KOPT-K1 (cell line): ENCODE data around the gene GDE1.
A peak's percentile ranks its signal among the peaks of the same experiment; 100 is the strongest.
"Not testable (repeated sequence)": the region's sequence is repeated elsewhere in the genome, so short reads cannot be mapped to it uniquely, and the experiment has no call there.

Experiments used
- H3K27ac ChIP-seq: fragments of 200-600 bp; sonication (generic); 2 replicates; pipeline ENCODE4 v1.5.1; 2016; ENCODE audit warnings: antibody characterized with exemption, mild to moderate bottlenecking, low read depth, low read length; ENCODE audit not compliant: poor library complexity, severe bottlenecking
- H3K36me3 ChIP-seq: fragments of 200-600 bp; sonication (generic); 2 replicates; pipeline ENCODE4 v1.5.1; 2017; ENCODE audit warnings: antibody characterized with exemption, mild to moderate bottlenecking, low read length, moderate library complexity; ENCODE audit not compliant: insufficient read depth
- H3K9me3 ChIP-seq: fragments of 200-600 bp; sonication (generic); 2 replicates; pipeline ENCODE4 v1.5.1; 2017; ENCODE audit warnings: antibody characterized with exemption, low read length, mild to moderate bottlenecking; ENCODE audit not compliant: insufficient read depth, poor library complexity, severe bottlenecking

The GDE1 gene

DNA sequence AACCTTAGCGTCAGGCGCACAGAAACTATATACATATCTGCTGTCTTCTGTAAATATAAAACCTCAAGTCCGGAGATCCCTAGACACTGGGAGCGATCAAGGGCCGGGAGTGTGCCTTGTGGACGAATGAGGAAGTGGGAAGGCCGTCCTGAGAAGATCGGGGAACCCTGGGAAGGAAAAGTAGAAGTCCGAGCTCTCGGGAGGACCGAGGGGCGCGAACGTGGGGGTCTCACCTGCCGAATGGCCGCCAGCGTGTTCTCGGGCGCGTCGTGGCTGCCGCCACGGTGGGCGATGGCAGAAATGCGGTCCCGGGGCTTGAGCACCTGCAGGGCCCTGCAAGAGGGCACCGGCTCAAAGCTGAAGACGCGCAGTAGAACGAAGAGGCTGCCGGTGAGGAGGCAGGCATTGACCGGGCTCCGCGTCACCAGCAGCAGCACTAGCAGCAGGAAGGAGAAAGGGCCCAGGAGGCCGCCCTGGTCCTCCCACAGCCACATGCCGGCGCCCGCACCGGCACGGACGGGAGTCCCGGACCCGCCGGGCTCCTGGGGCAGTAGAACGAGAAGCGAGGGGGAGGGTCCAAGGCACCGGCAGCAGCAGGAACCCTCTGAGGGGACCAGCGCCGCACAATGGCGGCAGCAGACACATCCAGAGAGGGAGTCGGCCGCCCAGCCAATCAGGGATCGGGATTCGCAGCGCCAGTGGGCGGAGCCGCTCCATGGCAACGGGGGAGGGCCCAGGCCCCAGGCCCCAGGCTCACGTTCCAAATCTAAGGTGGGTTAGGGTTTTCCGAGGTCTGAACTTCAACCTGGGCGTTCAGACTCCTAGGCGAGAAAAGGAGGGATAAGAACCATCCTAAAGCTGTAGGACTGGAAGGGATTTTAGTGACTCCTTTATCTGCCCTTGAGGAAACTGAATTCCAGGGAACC, at the start of gene GDE1:
Gene GDE1 (minus strand): TSS at position 628 of the 926 bp plus-strand sequence. CDS start 134 bp downstream, at position 494.
- Histone ChIP-seq H3K36me3 (peaks cover 13% of the 10 kb centered on the region), H3K27ac (peak within 1 kb of the TSS; percentile 74), H3K9me3 (no peaks in the 10 kb centered on the region)

DNA sequence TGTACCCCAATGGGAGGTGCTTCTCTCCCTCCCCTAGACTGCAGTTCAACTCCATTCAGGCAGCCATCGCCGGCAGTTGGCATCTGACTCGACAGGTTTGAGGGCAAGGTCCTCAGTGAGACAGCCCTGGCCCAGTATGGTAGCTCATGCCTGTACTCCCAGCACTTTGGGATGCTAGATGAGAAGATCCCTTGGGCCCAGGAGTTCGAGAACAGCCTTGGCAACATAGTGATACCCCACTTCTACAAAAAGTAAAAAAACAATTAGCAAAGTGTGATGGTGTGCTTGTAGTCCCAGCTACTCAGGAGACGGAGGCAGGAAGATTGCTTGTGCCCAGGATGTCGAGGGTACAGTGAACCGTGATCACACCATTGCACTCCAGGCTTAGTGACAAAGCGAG, 45.7 kb upstream of the GDE1 start:
- Histone ChIP-seq H3K9me3 (no peaks in the 10 kb centered on the region), H3K27ac (no peak overlapping the region), H3K36me3 (peaks cover 64% of the 10 kb centered on the region)

DNA sequence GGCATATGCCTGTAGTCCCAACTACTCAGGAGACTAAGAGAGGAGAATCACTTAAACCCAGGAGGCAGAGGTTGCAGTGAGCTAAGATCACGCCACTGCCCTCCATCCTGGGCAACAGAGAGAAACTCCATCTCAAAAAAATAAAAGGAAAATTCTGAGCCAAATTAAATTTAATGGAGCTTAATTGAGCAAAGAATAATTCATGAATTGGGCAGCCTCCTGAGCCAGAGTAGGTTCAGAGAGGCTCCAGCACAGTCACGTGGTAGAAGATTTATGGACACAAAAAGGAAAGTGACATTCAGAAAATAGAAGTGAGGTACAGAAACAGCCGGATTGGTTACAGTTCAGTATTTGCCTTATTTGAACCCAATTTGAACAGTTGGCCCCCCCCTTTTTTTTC, 44.5 kb upstream of the GDE1 start:
- Histone ChIP-seq H3K36me3 (peaks cover 55% of the 10 kb centered on the region), H3K9me3 (no peaks in the 10 kb centered on the region), H3K27ac (no peak overlapping the region)

- Histone ChIP-seq H3K27ac (no peak overlapping the region), H3K9me3 (no peaks in the 10 kb centered on the region), H3K36me3 (peaks cover 37% of the 10 kb centered on the region)
These were observed 41.5 kb upstream of the GDE1 start for GRCh38 chr16:19563377-19563776.

GRCh38 chr16:19560078-19560477, 38.2 kb upstream of the GDE1 start:
- Histone ChIP-seq H3K36me3 (peaks cover 6% of the 10 kb centered on the region; the same call in 1 of the 2 replicates), H3K27ac (no peak overlapping the region), H3K9me3 (no peaks in the 10 kb centered on the region)

- Histone ChIP-seq H3K27ac (no peak overlapping the region), H3K36me3 (no peaks in the 10 kb centered on the region), H3K9me3 (no peaks in the 10 kb centered on the region)
These were observed 37.5 kb upstream of the GDE1 start for GRCh38 chr16:19559242-19559910.

DNA sequence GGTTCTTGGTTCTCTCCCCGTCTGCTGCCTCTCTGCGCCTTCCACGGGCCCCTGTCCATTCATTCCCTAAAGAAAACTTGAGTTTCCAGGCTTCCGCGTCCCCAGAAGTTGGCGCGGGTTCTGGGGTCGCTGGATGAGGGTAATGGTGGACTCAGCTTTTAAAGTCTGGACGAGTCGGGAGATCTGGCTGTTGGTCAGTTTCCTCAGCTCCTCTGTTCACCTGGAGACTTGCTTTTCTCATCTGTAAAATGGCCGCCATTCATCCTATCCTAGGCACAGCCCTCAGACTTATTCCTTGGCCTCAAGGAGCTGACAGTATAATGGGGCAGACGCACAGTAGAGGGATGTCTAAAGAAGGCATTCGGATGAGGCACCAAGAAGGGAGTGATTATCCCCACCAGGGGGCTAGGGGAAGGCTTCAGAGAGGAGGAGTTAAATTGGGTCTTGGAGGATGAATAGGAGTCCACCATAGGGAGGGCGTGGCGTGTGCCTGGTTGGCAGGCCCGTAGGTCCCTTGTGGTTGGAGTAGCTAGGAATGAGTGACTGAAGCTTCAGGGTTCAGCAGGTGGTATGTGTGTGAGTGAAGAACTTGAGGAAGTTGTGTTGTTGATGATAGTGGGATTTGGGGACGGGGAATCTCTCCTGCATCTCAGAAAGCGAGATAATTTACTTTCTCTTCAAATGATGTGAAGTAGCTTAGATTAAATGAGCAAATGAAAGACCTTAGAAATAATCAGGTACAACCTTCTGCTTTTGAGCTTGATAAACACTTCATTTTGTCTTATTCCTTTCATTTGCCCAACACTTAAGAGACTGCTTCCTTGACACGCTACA, 34.3 kb upstream of the GDE1 start:
- H3K36me3 ChIP-seq = peaks cover 27% of the 10 kb centered on the region
- H3K9me3 ChIP-seq = no peaks in the 10 kb centered on the region
- peak overlapping the region; percentile 89 for H3K27ac ChIP-seq

DNA sequence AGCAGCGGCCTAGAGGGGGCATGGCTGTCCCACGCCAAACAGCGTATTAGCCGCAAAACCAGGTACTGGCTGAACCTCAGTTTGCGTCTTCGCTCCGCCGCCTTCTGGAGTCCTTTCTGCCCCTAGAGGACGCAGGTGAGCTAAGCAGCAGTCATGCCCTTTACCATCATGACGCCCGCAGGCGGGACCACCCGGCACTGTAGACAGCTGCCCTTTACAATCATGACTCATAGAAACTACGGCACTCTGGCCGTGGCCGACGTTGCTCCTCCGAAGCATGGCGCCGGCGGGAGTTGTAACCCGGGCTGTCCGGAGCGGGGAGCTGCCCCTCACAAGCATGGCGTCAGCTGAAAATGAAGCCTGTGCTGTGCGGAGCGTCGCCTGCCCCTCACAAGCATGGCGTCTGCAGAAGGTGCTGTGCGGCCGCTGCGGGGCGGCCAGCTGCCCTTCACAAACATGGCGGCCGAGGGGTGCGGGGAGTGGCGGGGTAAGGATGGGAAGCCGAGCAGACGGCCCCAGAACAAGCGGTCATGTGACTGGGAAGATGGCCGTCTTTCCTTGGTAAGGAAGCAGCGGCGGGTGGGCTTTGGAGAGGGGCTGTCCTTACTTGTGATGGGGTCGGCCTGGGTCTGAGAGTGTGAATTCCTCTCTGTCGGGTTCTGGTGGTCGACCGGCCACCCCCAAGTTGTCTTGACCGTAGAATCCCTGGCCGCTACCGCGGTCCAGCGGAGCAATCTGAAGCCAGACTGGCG, 33.5 kb upstream of the GDE1 start, which contains the start of gene VPS35L:
Gene VPS35L (plus strand): TSS at position 518 of the 752 bp plus-strand sequence. CDS start 27 bp downstream, at position 545.
- peak within 1 kb of the TSS; percentile 89 for H3K27ac ChIP-seq
- no peaks in the 10 kb centered on the region for H3K9me3 ChIP-seq
- peaks cover 35% of the 10 kb centered on the region for H3K36me3 ChIP-seq

DNA sequence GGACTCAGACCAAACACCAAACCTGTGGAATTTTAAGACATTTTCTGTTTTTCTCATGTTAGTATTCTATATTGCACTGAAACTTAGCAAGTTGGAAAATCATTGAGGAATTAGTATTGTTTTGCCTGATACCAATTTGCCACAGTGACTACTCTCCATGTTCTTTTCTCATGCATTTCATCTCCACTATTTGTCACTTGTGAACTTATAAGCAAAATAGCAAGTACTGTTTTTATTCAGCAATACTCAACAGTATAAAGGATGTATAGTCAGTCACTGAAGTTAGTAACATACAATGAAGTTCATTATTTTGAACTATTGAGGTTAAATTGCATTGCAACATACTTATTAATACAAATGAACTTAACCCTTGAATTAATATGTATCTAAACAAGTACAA, 27.8 kb upstream of the GDE1 start:
- Histone ChIP-seq H3K36me3 (peaks cover 92% of the 10 kb centered on the region), H3K27ac (no peak overlapping the region), H3K9me3 (no peaks in the 10 kb centered on the region)

GRCh38 chr16:19548144-19548543, 26.2 kb upstream of the GDE1 start:
- Histone ChIP-seq H3K36me3 (peaks cover 99% of the 10 kb centered on the region), H3K27ac (no peak overlapping the region)

GRCh38 chr16:19543278-19543996, 21.5 kb upstream of the GDE1 start:
- peaks cover 99% of the 10 kb centered on the region for H3K36me3 ChIP-seq
- not testable (repeated sequence) for H3K27ac ChIP-seq, H3K9me3 ChIP-seq

More at GRCh38 chr16:19548144-19548543, 26.2 kb upstream of the GDE1 start:
- no peaks in the 10 kb centered on the region for H3K9me3 ChIP-seq

- H3K9me3 ChIP-seq = no peaks in the 10 kb centered on the region
- H3K36me3 ChIP-seq = peaks cover 99% of the 10 kb centered on the region
- no peak overlapping the region for H3K27ac ChIP-seq
These were observed 20.4 kb upstream of the GDE1 start for GRCh38 chr16:19542138-19542821.

DNA sequence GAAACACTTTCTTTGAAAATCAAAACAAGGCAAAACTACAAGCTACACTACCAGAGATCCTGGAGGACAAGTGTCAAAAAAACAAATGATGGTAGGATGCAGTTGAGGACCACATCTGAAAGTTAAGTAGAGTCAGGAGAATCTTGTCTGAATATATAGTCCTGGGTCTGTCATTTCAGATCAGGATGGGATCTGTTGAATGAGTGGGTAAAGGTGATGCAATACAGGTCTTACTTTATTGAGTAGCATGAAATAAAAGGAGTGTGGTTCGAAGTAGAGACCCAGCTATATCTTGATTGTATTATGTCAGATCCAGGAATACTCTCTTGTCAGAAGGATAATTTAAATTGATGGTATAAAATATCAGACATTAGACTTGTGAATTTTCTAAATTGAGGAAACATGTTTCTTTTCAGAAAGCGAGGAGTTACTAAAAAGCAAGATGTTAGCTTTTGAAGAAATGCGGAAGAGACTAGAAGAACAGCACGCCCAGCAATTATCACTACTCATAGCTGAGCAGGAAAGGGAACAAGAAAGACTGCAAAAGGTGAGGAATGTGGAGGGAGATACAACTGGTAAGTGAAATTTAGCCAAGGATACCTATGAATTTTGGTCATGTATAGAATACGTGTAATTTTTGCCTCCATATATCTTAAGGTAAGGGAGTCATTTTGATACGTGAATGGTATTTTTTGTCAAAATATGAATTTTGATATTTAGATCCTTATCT, 18.5 kb upstream of the GDE1 start:
- Histone ChIP-seq H3K27ac (no peak overlapping the region), H3K9me3 (no peaks in the 10 kb centered on the region), H3K36me3 (peaks cover 99% of the 10 kb centered on the region)
